Measurements from ENCODE around the gene TARDBP. TPM values are rescaled to one million over a fixed set of nuclear protein-coding genes. Genes with fewer than 3 reads are reported as not detected.

TARDBP gene
- total and polyA plus RNA-seq, 2 experiments from 2014 or later, result 204 to 313 TPM

DNA sequence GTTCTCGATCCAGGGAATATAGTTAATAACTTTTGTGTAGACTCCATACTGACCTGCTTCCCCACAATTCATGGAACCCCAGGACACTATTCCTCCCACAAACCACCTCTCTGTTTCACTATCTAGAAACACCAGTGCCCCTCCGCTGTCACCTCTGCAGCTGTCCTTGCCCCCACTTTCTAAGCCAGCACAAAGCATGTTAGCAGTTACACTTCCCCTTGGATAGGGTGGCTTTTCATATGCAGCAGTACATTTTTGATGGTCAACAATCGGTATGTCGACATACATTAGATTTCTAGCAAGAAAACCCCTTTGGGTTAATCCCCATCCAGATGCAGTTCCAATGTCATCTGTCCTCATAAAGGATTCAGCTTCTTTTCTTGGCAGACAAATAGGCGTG lies 14.4 kb downstream of the TARDBP start:
- H3K36me3 ChIP-seq (ENCODE audit: insufficient read depth), result peaks cover 50% of the 10 kb centered on the region
- H3K27me3 ChIP-seq (ENCODE audit: insufficient read depth), result no peaks in the 10 kb centered on the region
- peaks cover 32% of the 10 kb centered on the region for H4K20me1 ChIP-seq (replicated peaks; ENCODE audit: insufficient read depth)
- no peaks in the 10 kb centered on the region for H3K4me1 ChIP-seq (ENCODE audit: insufficient read depth)
- Mint-ChIP-seq H3K27ac (0 out of 2 replicates have a peak overlapping the region, but pooled peaks have one; percentile 24), H3K9me3 (no peaks in the 10 kb centered on the region), H3K4me1 (peaks cover 4% of the 10 kb centered on the region; the same call in 2 of the 3 replicates), H3K27me3 (ENCODE audit: insufficient read depth, low read depth, poor library complexity) (peaks cover 10% of the 10 kb centered on the region), H3K4me3 (no peak overlapping the region), H3K36me3 (ENCODE audit: low read depth) (peaks cover 76% of the 10 kb centered on the region)
- H3F3A ChIP-seq (replicated peaks; ENCODE audit: low read depth), result peaks cover 44% of the 10 kb centered on the region
- no peaks in the 10 kb centered on the region for H3K9me2 ChIP-seq (ENCODE audit: insufficient read depth)
- no peak overlapping the region for H3K4me2 ChIP-seq
- H2AFZ ChIP-seq, result no peak overlapping the region
- no peak overlapping the region for H3K4me3 ChIP-seq
- H3K27ac ChIP-seq (ENCODE audit: low read depth), result peak overlapping the region; percentile 62; the same call in 1 of the 2 replicates
- TF ChIP-seq NANOG (IDR thresholded peaks at IDR 0.05; ENCODE audit: borderline replicate concordance) (no peak), POLR2AphosphoS5 (IDR thresholded peaks at IDR 0.05; ENCODE audit: low read depth) (no peak), CREB1 (CRISPR knock-in tag; IDR thresholded peaks at IDR 0.05; ENCODE audit: low read depth) (no peak), ZNF331 (CRISPR knock-in tag; IDR thresholded peaks at IDR 0.05; ENCODE audit: low read depth) (no peak), JUNB (IDR thresholded peaks at IDR 0.05; ENCODE audit: unreplicated experiment) (no peak), ZNF114 (CRISPR knock-in tag; IDR thresholded peaks at IDR 0.05) (no peak), EZH2phosphoT487 (IDR thresholded peaks at IDR 0.05; ENCODE audit: unreplicated experiment) (no peak), STAT1 (IDR thresholded peaks at IDR 0.05; ENCODE audit: unreplicated experiment) (no peak), EZH2 (IDR thresholded peaks at IDR 0.05; ENCODE audit: low read depth, unreplicated experiment) (no peak)
- TF ChIP-seq, protein P1, sequence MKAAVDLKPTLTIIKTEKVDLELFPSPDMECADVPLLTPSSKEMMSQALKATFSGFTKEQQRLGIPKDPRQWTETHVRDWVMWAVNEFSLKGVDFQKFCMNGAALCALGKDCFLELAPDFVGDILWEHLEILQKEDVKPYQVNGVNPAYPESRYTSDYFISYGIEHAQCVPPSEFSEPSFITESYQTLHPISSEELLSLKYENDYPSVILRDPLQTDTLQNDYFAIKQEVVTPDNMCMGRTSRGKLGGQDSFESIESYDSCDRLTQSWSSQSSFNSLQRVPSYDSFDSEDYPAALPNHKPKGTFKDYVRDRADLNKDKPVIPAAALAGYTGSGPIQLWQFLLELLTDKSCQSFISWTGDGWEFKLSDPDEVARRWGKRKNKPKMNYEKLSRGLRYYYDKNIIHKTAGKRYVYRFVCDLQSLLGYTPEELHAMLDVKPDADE (IDR thresholded peaks at IDR 0.05), result no peak
- TF ChIP-seq, protein P2, sequence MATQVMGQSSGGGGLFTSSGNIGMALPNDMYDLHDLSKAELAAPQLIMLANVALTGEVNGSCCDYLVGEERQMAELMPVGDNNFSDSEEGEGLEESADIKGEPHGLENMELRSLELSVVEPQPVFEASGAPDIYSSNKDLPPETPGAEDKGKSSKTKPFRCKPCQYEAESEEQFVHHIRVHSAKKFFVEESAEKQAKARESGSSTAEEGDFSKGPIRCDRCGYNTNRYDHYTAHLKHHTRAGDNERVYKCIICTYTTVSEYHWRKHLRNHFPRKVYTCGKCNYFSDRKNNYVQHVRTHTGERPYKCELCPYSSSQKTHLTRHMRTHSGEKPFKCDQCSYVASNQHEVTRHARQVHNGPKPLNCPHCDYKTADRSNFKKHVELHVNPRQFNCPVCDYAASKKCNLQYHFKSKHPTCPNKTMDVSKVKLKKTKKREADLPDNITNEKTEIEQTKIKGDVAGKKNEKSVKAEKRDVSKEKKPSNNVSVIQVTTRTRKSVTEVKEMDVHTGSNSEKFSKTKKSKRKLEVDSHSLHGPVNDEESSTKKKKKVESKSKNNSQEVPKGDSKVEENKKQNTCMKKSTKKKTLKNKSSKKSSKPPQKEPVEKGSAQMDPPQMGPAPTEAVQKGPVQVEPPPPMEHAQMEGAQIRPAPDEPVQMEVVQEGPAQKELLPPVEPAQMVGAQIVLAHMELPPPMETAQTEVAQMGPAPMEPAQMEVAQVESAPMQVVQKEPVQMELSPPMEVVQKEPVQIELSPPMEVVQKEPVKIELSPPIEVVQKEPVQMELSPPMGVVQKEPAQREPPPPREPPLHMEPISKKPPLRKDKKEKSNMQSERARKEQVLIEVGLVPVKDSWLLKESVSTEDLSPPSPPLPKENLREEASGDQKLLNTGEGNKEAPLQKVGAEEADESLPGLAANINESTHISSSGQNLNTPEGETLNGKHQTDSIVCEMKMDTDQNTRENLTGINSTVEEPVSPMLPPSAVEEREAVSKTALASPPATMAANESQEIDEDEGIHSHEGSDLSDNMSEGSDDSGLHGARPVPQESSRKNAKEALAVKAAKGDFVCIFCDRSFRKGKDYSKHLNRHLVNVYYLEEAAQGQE (IDR thresholded peaks at IDR 0.05; ENCODE audit: unreplicated experiment), result no peak
- TF ChIP-seq, protein P3, sequence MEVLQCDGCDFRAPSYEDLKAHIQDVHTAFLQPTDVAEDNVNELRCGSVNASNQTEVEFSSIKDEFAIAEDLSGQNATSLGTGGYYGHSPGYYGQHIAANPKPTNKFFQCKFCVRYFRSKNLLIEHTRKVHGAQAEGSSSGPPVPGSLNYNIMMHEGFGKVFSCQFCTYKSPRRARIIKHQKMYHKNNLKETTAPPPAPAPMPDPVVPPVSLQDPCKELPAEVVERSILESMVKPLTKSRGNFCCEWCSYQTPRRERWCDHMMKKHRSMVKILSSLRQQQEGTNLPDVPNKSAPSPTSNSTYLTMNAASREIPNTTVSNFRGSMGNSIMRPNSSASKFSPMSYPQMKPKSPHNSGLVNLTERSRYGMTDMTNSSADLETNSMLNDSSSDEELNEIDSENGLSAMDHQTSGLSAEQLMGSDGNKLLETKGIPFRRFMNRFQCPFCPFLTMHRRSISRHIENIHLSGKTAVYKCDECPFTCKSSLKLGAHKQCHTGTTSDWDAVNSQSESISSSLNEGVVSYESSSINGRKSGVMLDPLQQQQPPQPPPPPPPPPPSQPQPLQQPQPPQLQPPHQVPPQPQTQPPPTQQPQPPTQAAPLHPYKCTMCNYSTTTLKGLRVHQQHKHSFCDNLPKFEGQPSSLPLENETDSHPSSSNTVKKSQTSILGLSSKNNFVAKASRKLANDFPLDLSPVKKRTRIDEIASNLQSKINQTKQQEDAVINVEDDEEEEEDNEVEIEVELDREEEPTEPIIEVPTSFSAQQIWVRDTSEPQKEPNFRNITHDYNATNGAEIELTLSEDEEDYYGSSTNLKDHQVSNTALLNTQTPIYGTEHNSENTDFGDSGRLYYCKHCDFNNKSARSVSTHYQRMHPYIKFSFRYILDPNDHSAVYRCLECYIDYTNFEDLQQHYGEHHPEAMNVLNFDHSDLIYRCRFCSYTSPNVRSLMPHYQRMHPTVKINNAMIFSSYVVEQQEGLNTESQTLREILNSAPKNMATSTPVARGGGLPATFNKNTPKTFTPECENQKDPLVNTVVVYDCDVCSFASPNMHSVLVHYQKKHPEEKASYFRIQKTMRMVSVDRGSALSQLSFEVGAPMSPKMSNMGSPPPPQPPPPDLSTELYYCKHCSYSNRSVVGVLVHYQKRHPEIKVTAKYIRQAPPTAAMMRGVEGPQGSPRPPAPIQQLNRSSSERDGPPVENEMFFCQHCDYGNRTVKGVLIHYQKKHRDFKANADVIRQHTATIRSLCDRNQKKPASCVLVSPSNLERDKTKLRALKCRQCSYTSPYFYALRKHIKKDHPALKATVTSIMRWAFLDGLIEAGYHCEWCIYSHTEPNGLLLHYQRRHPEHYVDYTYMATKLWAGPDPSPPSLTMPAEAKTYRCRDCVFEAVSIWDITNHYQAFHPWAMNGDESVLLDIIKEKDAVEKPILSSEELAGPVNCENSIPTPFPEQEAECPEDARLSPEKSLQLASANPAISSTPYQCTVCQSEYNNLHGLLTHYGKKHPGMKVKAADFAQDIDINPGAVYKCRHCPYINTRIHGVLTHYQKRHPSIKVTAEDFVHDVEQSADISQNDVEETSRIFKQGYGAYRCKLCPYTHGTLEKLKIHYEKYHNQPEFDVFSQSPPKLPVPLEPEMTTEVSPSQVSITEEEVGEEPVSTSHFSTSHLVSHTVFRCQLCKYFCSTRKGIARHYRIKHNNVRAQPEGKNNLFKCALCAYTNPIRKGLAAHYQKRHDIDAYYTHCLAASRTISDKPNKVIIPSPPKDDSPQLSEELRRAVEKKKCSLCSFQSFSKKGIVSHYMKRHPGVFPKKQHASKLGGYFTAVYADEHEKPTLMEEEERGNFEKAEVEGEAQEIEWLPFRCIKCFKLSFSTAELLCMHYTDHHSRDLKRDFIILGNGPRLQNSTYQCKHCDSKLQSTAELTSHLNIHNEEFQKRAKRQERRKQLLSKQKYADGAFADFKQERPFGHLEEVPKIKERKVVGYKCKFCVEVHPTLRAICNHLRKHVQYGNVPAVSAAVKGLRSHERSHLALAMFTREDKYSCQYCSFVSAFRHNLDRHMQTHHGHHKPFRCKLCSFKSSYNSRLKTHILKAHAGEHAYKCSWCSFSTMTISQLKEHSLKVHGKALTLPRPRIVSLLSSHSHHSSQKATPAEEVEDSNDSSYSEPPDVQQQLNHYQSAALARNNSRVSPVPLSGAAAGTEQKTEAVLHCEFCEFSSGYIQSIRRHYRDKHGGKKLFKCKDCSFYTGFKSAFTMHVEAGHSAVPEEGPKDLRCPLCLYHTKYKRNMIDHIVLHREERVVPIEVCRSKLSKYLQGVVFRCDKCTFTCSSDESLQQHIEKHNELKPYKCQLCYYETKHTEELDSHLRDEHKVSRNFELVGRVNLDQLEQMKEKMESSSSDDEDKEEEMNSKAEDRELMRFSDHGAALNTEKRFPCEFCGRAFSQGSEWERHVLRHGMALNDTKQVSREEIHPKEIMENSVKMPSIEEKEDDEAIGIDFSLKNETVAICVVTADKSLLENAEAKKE (CRISPR knock-in tag; IDR thresholded peaks at IDR 0.05), result no peak
- TF ChIP-seq, protein P4, sequence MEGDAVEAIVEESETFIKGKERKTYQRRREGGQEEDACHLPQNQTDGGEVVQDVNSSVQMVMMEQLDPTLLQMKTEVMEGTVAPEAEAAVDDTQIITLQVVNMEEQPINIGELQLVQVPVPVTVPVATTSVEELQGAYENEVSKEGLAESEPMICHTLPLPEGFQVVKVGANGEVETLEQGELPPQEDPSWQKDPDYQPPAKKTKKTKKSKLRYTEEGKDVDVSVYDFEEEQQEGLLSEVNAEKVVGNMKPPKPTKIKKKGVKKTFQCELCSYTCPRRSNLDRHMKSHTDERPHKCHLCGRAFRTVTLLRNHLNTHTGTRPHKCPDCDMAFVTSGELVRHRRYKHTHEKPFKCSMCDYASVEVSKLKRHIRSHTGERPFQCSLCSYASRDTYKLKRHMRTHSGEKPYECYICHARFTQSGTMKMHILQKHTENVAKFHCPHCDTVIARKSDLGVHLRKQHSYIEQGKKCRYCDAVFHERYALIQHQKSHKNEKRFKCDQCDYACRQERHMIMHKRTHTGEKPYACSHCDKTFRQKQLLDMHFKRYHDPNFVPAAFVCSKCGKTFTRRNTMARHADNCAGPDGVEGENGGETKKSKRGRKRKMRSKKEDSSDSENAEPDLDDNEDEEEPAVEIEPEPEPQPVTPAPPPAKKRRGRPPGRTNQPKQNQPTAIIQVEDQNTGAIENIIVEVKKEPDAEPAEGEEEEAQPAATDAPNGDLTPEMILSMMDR (conservative IDR thresholded peaks at IDR 0.05; ENCODE audit: low read depth in 2 of 2), result no peak
- DNase-seq (ENCODE audit: low spot score) (no peak), ATAC-seq (no peak)
- peaks cover under 1% of the 10 kb centered on the region; the same call in 1 of the 2 replicates for H3K79me2 ChIP-seq (replicated peaks; ENCODE audit: insufficient read depth)
